Osteocyte (in vitro differentiated cells): Measurements from ENCODE around the gene NRARP. TPM values are rescaled to one million over a fixed set of nuclear protein-coding genes. Genes with fewer than 3 reads are reported as not detected.
A peak's percentile ranks its signal among the peaks of the same experiment; 100 is the strongest.

Experiments
- DNase-seq: peaks from one replicate; pipeline ENCODE4 v3.0.0; 2021; ENCODE audit warnings: mixed read lengths; ENCODE audit not compliant: unreplicated experiment; ENCODE audit errors: extremely low spot score
- H3K27ac Mint-ChIP-seq: one replicate; pipeline ENCODE4 v1.8.0; 2021; ENCODE audit warnings: mild to moderate bottlenecking, mixed read lengths; ENCODE audit not compliant: unreplicated experiment
- H3K27me3 Mint-ChIP-seq: one replicate; pipeline ENCODE4 v1.8.0; 2021; ENCODE audit warnings: mixed read lengths; ENCODE audit not compliant: unreplicated experiment
- H3K36me3 Mint-ChIP-seq: one replicate; pipeline ENCODE4 v1.8.0; 2021; ENCODE audit warnings: mixed read lengths; ENCODE audit not compliant: unreplicated experiment
- H3K4me1 Mint-ChIP-seq: one replicate; pipeline ENCODE4 v1.8.0; 2021; ENCODE audit warnings: mixed read lengths; ENCODE audit not compliant: unreplicated experiment
- H3K4me3 Mint-ChIP-seq: one replicate; pipeline ENCODE4 v1.8.0; 2021; ENCODE audit warnings: mild to moderate bottlenecking, moderate library complexity, mixed read lengths; ENCODE audit not compliant: unreplicated experiment
- H3K9me3 Mint-ChIP-seq: one replicate; pipeline ENCODE4 v1.8.0; 2021; ENCODE audit warnings: mixed read lengths; ENCODE audit not compliant: unreplicated experiment
- total RNA-seq: library from RNA; stranded (reverse); gene quantifications from 2 replicates; pipeline ENCODE4 v1.2.1, GENCODE V29; 2021
- TF ChIP-seq, protein P1 (sequence below): fragments of 200-600 bp; sonication (generic); IDR thresholded peaks from 2 replicates; pipeline ENCODE4 v1.5.0; 2021; ENCODE audit warnings: antibody characterized with exemption, mild to moderate bottlenecking, moderate library complexity

NRARP gene
- total RNA-seq, 1 donor from 2014 or later, result 2.1 TPM

- Mint-ChIP-seq H3K27ac (no peak overlapping the region), H3K36me3 (no peaks in the 10 kb centered on the region), H3K9me3 (no peaks in the 10 kb centered on the region), H3K4me3 (no peak overlapping the region), H3K27me3 (peaks cover 6% of the 10 kb centered on the region), H3K4me1 (peaks cover 15% of the 10 kb centered on the region)
- TF ChIP-seq, protein P1, sequence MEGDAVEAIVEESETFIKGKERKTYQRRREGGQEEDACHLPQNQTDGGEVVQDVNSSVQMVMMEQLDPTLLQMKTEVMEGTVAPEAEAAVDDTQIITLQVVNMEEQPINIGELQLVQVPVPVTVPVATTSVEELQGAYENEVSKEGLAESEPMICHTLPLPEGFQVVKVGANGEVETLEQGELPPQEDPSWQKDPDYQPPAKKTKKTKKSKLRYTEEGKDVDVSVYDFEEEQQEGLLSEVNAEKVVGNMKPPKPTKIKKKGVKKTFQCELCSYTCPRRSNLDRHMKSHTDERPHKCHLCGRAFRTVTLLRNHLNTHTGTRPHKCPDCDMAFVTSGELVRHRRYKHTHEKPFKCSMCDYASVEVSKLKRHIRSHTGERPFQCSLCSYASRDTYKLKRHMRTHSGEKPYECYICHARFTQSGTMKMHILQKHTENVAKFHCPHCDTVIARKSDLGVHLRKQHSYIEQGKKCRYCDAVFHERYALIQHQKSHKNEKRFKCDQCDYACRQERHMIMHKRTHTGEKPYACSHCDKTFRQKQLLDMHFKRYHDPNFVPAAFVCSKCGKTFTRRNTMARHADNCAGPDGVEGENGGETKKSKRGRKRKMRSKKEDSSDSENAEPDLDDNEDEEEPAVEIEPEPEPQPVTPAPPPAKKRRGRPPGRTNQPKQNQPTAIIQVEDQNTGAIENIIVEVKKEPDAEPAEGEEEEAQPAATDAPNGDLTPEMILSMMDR, result peak; percentile 61
- peak; percentile 93 for DNase-seq
Measured at GRCh38 chr9:137302449-137303150, 529 bp upstream of the NRARP start.

- TF ChIP-seq, protein P1, result peak; percentile 53
- Mint-ChIP-seq H3K36me3 (no peaks in the 10 kb centered on the region), H3K27ac (no peak overlapping the region), H3K4me1 (peaks cover 22% of the 10 kb centered on the region), H3K27me3 (peaks cover 10% of the 10 kb centered on the region), H3K9me3 (no peaks in the 10 kb centered on the region), H3K4me3 (peak overlapping the region; percentile 77)
- no peak for DNase-seq
Measured at GRCh38 chr9:137301081-137301947, 757 bp downstream of the NRARP start.

- H3K4me1 Mint-ChIP-seq, result peaks cover 22% of the 10 kb centered on the region
- H3K4me3 Mint-ChIP-seq, result peak overlapping the region; percentile 77
- H3K9me3 Mint-ChIP-seq, result no peaks in the 10 kb centered on the region
- H3K27me3 Mint-ChIP-seq, result peaks cover 10% of the 10 kb centered on the region
- no peaks in the 10 kb centered on the region for H3K36me3 Mint-ChIP-seq
- TF ChIP-seq, protein P1, result no peak
- H3K27ac Mint-ChIP-seq, result peak overlapping the region; percentile 54
- no peak for DNase-seq
Measured at GRCh38 chr9:137300567-137301080, 1.4 kb downstream of the NRARP start.

DNA sequence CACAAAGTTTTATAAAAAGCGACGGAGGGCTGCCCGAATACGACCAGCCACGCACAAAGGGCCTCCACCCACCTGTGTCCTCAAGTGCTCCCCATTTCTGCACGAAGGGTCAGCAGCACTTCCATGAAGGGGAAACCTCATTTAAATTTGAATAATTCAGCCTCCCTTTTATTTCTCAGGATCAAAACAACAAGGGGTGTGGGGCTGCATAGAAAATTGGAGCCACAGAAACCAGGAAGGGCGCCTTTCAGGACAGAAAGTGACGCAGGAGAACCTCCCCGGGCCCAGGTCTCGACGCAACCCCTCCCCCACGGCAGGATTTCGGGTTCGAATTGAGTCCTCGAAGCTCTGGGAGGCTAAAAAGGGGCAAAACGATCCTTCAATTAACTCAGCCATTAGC, 2.1 kb downstream of the NRARP start:
- peaks cover 10% of the 10 kb centered on the region for H3K27me3 Mint-ChIP-seq
- no peak overlapping the region for H3K27ac Mint-ChIP-seq
- H3K9me3 Mint-ChIP-seq, result no peaks in the 10 kb centered on the region
- no peak for DNase-seq
- H3K4me1 Mint-ChIP-seq, result peaks cover 22% of the 10 kb centered on the region
- peak overlapping the region; percentile 47 for H3K4me3 Mint-ChIP-seq
- TF ChIP-seq, protein P1, result no peak
- H3K36me3 Mint-ChIP-seq, result no peaks in the 10 kb centered on the region

DNA sequence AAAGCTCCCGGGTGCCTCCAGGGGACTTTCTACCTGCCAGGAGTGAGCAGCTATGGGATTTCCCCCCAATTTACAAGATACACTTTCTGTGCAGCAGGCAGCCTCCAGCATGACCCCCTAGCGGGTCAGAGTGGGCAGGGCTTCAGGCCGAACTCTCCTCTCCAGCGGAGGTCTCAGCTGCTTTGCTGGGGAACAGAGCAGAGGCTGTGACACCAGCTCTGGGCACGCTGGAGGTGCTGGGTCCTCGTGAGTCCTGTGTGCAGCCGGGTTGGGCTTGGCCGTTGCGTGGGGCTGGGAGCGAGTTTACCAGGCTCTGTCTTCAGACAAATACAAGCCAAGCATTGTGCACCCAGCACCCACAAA, 2.9 kb downstream of the NRARP start:
- Mint-ChIP-seq H3K4me3 (no peak overlapping the region), H3K27me3 (peaks cover 10% of the 10 kb centered on the region), H3K9me3 (no peaks in the 10 kb centered on the region), H3K36me3 (no peaks in the 10 kb centered on the region), H3K27ac (no peak overlapping the region), H3K4me1 (peaks cover 22% of the 10 kb centered on the region)
- TF ChIP-seq, protein P1, result no peak
- no peak for DNase-seq
